HL-60 (cell line): Measurements from ENCODE around the gene VGLL2.

Source experiments
- CTCF ChIP-seq: IDR thresholded peaks from one replicate; pipeline ENCODE4 v1.5.1; 2011; ENCODE audit warnings: low read length, control low read depth, inconsistent platforms; ENCODE audit not compliant: insufficient read depth
- POLR2AphosphoS5 ChIP-seq: IDR thresholded peaks from 2 replicates; pipeline ENCODE4 v1.6.1; 2012; ENCODE audit warnings: low read depth
- REST ChIP-seq: IDR thresholded peaks from 2 replicates; pipeline ENCODE4 v1.6.1; 2012; ENCODE audit warnings: low read depth; ENCODE audit not compliant: insufficient replicate concordance

- TF ChIP-seq CTCF (no peak), REST (no peak), POLR2AphosphoS5 (no peak)
These were observed 33.2 kb upstream of the VGLL2 start for GRCh38 chr6:117232196-117232595.
